LNCaP clone FGC (cell line): ENCODE results near the gene IL5RA.

Experiments
- DNase-seq: peaks from one replicate; pipeline ENCODE4 v3.0.0-alpha.2; 2011; ENCODE audit warnings: low read depth
- H3K4me3 ChIP-seq: 2 replicates; pipeline ENCODE4 v1.5.1; 2011; ENCODE audit warnings: mild to moderate bottlenecking, low read depth, low read length, control low read depth
- CTCF ChIP-seq: IDR thresholded peaks from 2 replicates; pipeline ENCODE4 v1.5.1; 2012; ENCODE audit warnings: mild to moderate bottlenecking; ENCODE audit not compliant: control insufficient read depth, insufficient read depth; ENCODE audit errors: extremely low read depth

IL5RA gene

GRCh38 chr3:3125977-3126376 is 15.8 kb upstream of the IL5RA start:
- DNase-seq, result no peak
- no peak for TF ChIP-seq CTCF
- peak overlapping the region; percentile 85 for H3K4me3 ChIP-seq

GRCh38 chr3:3119393-3119851 is 9.2 kb upstream of the IL5RA start:
- H3K4me3 ChIP-seq, result no peak overlapping the region
- TF ChIP-seq CTCF, result no peak
- no peak for DNase-seq

GRCh38 chr3:3117651-3118050 is 7.5 kb upstream of the IL5RA start:
- H3K4me3 ChIP-seq, result no peak overlapping the region
- peak; percentile 81 for DNase-seq
- TF ChIP-seq CTCF, result no peak

DNA sequence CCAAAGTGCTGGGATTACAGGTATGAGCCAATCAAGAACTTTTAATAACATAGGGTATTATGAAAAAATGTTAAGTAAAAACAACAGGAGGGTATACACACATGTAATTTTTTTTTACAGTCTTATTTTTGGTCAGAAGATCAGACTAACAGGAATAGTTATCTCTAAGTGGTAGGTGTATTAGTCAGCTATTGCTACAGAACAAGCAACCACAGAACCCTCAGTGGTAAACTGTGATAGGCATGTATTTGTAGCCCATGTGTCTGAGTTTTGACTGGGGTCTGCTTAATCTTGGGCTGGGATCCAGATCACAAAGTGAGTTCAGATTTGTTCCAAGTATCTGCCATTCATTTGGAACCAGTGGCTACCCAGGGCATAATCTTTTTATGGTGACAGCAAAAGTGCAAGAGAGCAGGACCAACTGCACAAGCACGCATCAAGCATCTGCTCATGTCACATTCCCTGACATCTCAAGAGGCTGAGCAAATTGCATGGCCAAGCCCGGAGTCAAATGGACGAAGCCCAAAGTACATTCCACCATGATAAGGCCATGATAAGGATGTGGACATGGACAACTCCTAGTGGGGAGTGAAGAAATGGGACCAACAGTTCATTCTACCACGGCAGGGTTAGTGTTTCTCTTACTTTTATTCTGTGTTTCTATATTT is 3.0 kb upstream of the IL5RA start:
- no peak for DNase-seq
- TF ChIP-seq CTCF, result no peak

GRCh38 chr3:3110749-3111361 is 681 bp upstream of the IL5RA start:
- DNase-seq, result no peak
- no peak for TF ChIP-seq CTCF
- H3K4me3 ChIP-seq, result no peak overlapping the region

More for the DNA sequence above, 3.0 kb upstream of the IL5RA start:
- H3K4me3 ChIP-seq, result no peak overlapping the region

- TF ChIP-seq CTCF, result no peak
- no peak overlapping the region for H3K4me3 ChIP-seq
- DNase-seq, result no peak
Measured at GRCh38 chr3:3109407-3110298, 521 bp downstream of the IL5RA start.
